SK-N-SH (cell line): ENCODE results near the gene DUOXA2. TPM values are rescaled to one million over a fixed set of nuclear protein-coding genes. Genes with fewer than 3 reads are reported as not detected.

Experiments
- CTCF ChIA-PET: fragments of 300-600, 350-600 bp; formaldehyde crosslinking; extraction: SDS; loops from one replicate; lab custom pipeline; 2021; lab: Yijun Ruan, JAX
- POLR2A ChIA-PET: fragments of 350-600 bp; sonication (Branson Sonifier 250); formaldehyde crosslinking; extraction: SDS; loops from one replicate; lab custom pipeline; 2020; ENCODE audit warnings: antibody characterized with exemption, inconsistent platforms; lab: Yijun Ruan, JAX
- DNase-seq: peaks from one replicate; pipeline ENCODE4 v3.0.0; 2012
- H2AFZ ChIP-seq: fragments of 200-600 bp; sonication (generic); 2 replicates; pipeline ENCODE4 v1.8.1; 2016; ENCODE audit warnings: antibody characterized with exemption, mild to moderate bottlenecking, low read depth
- H3F3A ChIP-seq: fragments of 200-600 bp; sonication (generic); replicated peaks from 2 replicates; pipeline ENCODE3; 2016; ENCODE audit warnings: antibody characterized with exemption, mild to moderate bottlenecking; ENCODE audit not compliant: insufficient read depth
- H3K27ac ChIP-seq, 2 experiments: fragments of 200-500 bp in 1 of 2; fragments of 200-600 bp in 1 of 2; sonication (Bioruptor generic) in 1 of 2; sonication (generic), shearing (Covaris generic) in 1 of 2; 2 replicates each; pipeline versions ENCODE4 v1.5.1 to v1.6.1; 2014 to 2016; ENCODE audit warnings: low read depth in 2 of 2, inconsistent platforms in 1 of 2, low read length in 1 of 2, mild to moderate bottlenecking in 1 of 2, mixed read lengths in 1 of 2
- H3K27me3 ChIP-seq: fragments of 200-600 bp; sonication (generic), shearing (Covaris generic); 2 replicates; pipeline ENCODE4 v1.6.1; 2016; ENCODE audit warnings: mixed run types; ENCODE audit not compliant: insufficient read depth
- H3K36me3 ChIP-seq, 2 experiments: fragments of 200-500 bp in 1 of 2; fragments of 200-600 bp in 1 of 2; sonication (Bioruptor generic) in 1 of 2; sonication (generic) in 1 of 2; replicated peaks in 1 of 2; 2 replicates each; pipeline versions ENCODE3 to v1.5.1; 2014 to 2016; ENCODE audit warnings: low read length in 1 of 2, mild to moderate bottlenecking in 1 of 2; ENCODE audit not compliant: insufficient read depth in 2 of 2, control insufficient read depth in 1 of 2
- H3K4me1 ChIP-seq, 2 experiments: fragments of 200-500 bp in 1 of 2; fragments of 200-600 bp in 1 of 2; sonication (Bioruptor generic) in 1 of 2; sonication (generic), shearing (Covaris generic) in 1 of 2; 2 replicates each; pipeline versions ENCODE4 v1.5.1 to v1.6.1; 2014 to 2016; ENCODE audit warnings: low read depth in 1 of 2, low read length in 1 of 2, mixed run types in 1 of 2; ENCODE audit not compliant: insufficient read depth in 2 of 2, control insufficient read depth in 1 of 2
- H3K4me2 ChIP-seq: fragments of 200-600 bp; sonication (generic), shearing (Covaris generic); 2 replicates; pipeline ENCODE4 v1.6.1; 2017; ENCODE audit warnings: mixed run types
- H3K4me3 ChIP-seq, 2 experiments: fragments of 200-500 bp in 1 of 2; fragments of 200-600 bp in 1 of 2; sonication (Bioruptor generic) in 1 of 2; sonication (generic), shearing (Covaris generic) in 1 of 2; 2 replicates each; pipeline versions ENCODE4 v1.5.1 to v1.8.1; 2014 to 2016; ENCODE audit warnings: low read depth in 2 of 2, inconsistent platforms in 1 of 2, low read length in 1 of 2, mild to moderate bottlenecking in 1 of 2, mixed read lengths in 1 of 2, moderate library complexity in 1 of 2
- H3K79me2 ChIP-seq: fragments of 200-600 bp; sonication (generic); 2 replicates; pipeline ENCODE4 v1.8.1; 2017; ENCODE audit warnings: mild to moderate bottlenecking; ENCODE audit not compliant: insufficient read depth
- H3K9ac ChIP-seq: fragments of 200-600 bp; sonication (generic); 2 replicates; pipeline ENCODE4 v1.6.1; 2017; ENCODE audit warnings: mixed run types
- H3K9me2 ChIP-seq: fragments of 200-600 bp; sonication (generic); 2 replicates; pipeline ENCODE4 v1.6.1; 2017; ENCODE audit warnings: mixed run types
- H3K9me3 ChIP-seq: fragments of 200-600 bp; sonication (generic); 2 replicates; pipeline ENCODE4 v1.6.1; 2017; ENCODE audit warnings: mixed run types, mild to moderate bottlenecking, moderate library complexity
- H4K20me1 ChIP-seq: fragments of 200-600 bp; sonication (generic); 2 replicates; pipeline ENCODE4 v1.6.1; 2017; ENCODE audit warnings: mild to moderate bottlenecking, mixed run types; ENCODE audit not compliant: insufficient read depth
- CHD2 ChIP-seq: fragments of 150-350 bp; IDR thresholded peaks from 2 replicates; pipeline ENCODE4 v1.6.1; 2018; ENCODE audit warnings: low read length; ENCODE audit not compliant: partially characterized antibody
- EP300 ChIP-seq, 2 experiments: IDR thresholded peaks; 2 replicates each; pipeline versions ENCODE4 v1.4.0 to v1.6.1; 2012; ENCODE audit warnings: borderline replicate concordance in 1 of 2, low read depth in 1 of 2, low read length in 1 of 2
- FOXM1 ChIP-seq: IDR thresholded peaks from 2 replicates; pipeline ENCODE4 v1.4.0; 2012; ENCODE audit warnings: low read depth, mild to moderate bottlenecking
- GATA2 ChIP-seq: sonication (generic); formaldehyde crosslinking; IDR thresholded peaks from 2 replicates; pipeline ENCODE4 v1.5.0; 2020; ENCODE audit warnings: mild to moderate bottlenecking, missing genetic modification reagents
- JUND ChIP-seq: IDR thresholded peaks from 2 replicates; pipeline ENCODE4 v1.4.0; 2012
- MEF2A ChIP-seq: IDR thresholded peaks from 2 replicates; pipeline ENCODE4 v1.4.0; 2012; ENCODE audit warnings: low read depth, borderline replicate concordance
- NRF1 ChIP-seq: IDR thresholded peaks from 2 replicates; pipeline ENCODE4 v1.6.1; 2012; ENCODE audit warnings: low read depth, mild to moderate bottlenecking, low read length
- RAD21 ChIP-seq: IDR thresholded peaks from 2 replicates; pipeline ENCODE4 v1.6.1; 2012; ENCODE audit warnings: mild to moderate bottlenecking, low read length
- RFX5 ChIP-seq: IDR thresholded peaks from 2 replicates; pipeline ENCODE4 v1.6.1; 2012; ENCODE audit warnings: mild to moderate bottlenecking, improper control_type of control experiment, low read length
- RXRA ChIP-seq: IDR thresholded peaks from 2 replicates; pipeline ENCODE4 v1.4.0; 2012; ENCODE audit warnings: low read depth, mild to moderate bottlenecking, borderline replicate concordance
- TCF12 ChIP-seq: IDR thresholded peaks from 2 replicates; pipeline ENCODE4 v1.4.0; 2012
- YY1 ChIP-seq: IDR thresholded peaks from 2 replicates; pipeline ENCODE4 v1.4.0; 2012; ENCODE audit warnings: low read depth, mild to moderate bottlenecking
- WGBS: methylation state at CpG from one replicate; pipeline ENCODE4 v1.1.6; 2017; ENCODE audit warnings: low lambda C conversion rate; 5-methylcytosine and 5-hydroxymethylcytosine counted together
- polyA plus RNA-seq, 3 experiments: library from polyadenylated mRNA; depleted of rRNA; stranded (reverse); fragments of >200 nt; gene quantifications; 2 replicates each; pipeline ENCODE4 v1.2.3, GENCODE V29; 2012
- TF ChIP-seq, protein P1 (sequence below): IDR thresholded peaks from 2 replicates; pipeline ENCODE4; 2012
- TF ChIP-seq, protein P2 (sequence below): IDR thresholded peaks from 2 replicates; pipeline ENCODE4 v1.6.1; 2012; ENCODE audit warnings: mild to moderate bottlenecking, low read depth, low read length, moderate library complexity

DUOXA2 gene
- polyA plus RNA-seq, 1 of the 3 experiments (the other 2 are of a cell fraction): not detected

DNA sequence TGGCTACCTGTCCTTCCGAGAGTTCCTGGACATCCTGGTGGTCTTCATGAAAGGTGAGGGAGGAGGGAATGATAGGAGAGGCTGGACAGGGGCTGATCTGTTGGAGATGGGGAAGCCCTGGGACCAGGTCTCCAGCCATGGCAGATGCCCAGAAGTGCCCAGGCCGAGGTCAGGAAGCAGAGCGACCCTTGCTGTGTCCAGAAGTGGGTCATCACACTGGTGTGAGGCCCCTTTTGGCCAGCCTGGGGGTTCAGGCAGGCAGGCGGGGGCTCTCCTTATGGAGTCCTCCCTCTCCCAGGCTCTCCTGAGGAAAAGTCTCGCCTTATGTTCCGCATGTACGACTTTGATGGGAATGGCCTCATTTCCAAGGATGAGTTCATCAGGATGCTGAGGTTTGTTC lies 33.5 kb downstream of the DUOXA2 start:
- H3K27ac ChIP-seq: no peak overlapping the region
- H2AFZ ChIP-seq: no peak overlapping the region
- CTCF ChIA-PET: interaction anchor here (0.8 to 4.3 kb wide), 3 partner anchors 10 to 58 kb away, joined by 3 to 25 read pairs (median 12); no protein-coding TSS in a partner anchor
- POLR2A ChIA-PET: interaction anchor here (1.5 kb wide), 1 partner anchor 40 kb away, joined by 4 read pairs; the partner anchor contains the start of gene SHF
- H3K36me3 ChIP-seq: peaks cover 0 to 3% of the 10 kb centered on the region in 2 experiments
- no peaks in the 10 kb centered on the region for H3F3A ChIP-seq
- no peak overlapping the region for H3K9ac ChIP-seq
- H3K27me3 ChIP-seq: no peaks in the 10 kb centered on the region
- H3K4me2 ChIP-seq: no peak overlapping the region
- no peaks in the 10 kb centered on the region for H3K9me2 ChIP-seq
- no peaks in the 10 kb centered on the region for H4K20me1 ChIP-seq
- no peak for DNase-seq
- no peaks in the 10 kb centered on the region for H3K79me2 ChIP-seq
- peaks cover 12 to 13% of the 10 kb centered on the region in 2 experiments; a peak in 3 of 4 replicates for H3K4me1 ChIP-seq
- H3K9me3 ChIP-seq: no peaks in the 10 kb centered on the region
- TF ChIP-seq NRF1: no peak
- TF ChIP-seq CHD2: no peak
- TF ChIP-seq GATA2 (CRISPR knock-in tag): no peak
- TF ChIP-seq YY1: no peak
- TF ChIP-seq, protein P1, sequence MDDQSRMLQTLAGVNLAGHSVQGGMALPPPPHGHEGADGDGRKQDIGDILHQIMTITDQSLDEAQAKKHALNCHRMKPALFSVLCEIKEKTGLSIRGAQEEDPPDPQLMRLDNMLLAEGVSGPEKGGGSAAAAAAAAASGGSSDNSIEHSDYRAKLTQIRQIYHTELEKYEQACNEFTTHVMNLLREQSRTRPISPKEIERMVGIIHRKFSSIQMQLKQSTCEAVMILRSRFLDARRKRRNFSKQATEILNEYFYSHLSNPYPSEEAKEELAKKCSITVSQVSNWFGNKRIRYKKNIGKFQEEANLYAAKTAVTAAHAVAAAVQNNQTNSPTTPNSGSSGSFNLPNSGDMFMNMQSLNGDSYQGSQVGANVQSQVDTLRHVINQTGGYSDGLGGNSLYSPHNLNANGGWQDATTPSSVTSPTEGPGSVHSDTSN: no peak
- no peak for TF ChIP-seq TCF12
- TF ChIP-seq RAD21: no peak
- TF ChIP-seq, protein P2, sequence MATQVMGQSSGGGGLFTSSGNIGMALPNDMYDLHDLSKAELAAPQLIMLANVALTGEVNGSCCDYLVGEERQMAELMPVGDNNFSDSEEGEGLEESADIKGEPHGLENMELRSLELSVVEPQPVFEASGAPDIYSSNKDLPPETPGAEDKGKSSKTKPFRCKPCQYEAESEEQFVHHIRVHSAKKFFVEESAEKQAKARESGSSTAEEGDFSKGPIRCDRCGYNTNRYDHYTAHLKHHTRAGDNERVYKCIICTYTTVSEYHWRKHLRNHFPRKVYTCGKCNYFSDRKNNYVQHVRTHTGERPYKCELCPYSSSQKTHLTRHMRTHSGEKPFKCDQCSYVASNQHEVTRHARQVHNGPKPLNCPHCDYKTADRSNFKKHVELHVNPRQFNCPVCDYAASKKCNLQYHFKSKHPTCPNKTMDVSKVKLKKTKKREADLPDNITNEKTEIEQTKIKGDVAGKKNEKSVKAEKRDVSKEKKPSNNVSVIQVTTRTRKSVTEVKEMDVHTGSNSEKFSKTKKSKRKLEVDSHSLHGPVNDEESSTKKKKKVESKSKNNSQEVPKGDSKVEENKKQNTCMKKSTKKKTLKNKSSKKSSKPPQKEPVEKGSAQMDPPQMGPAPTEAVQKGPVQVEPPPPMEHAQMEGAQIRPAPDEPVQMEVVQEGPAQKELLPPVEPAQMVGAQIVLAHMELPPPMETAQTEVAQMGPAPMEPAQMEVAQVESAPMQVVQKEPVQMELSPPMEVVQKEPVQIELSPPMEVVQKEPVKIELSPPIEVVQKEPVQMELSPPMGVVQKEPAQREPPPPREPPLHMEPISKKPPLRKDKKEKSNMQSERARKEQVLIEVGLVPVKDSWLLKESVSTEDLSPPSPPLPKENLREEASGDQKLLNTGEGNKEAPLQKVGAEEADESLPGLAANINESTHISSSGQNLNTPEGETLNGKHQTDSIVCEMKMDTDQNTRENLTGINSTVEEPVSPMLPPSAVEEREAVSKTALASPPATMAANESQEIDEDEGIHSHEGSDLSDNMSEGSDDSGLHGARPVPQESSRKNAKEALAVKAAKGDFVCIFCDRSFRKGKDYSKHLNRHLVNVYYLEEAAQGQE: no peak
- no peak for TF ChIP-seq MEF2A
- TF ChIP-seq RFX5: no peak
- TF ChIP-seq EP300 (IDR thresholded peaks at IDR 0.05; ENCODE audit: borderline replicate concordance in 1 of 2, low read depth in 1 of 2, low read length in 1 of 2): no peak
- no peak for TF ChIP-seq JUND
- no peak for TF ChIP-seq RXRA
- TF ChIP-seq FOXM1: no peak
- 100% methylated on average over 3 of the region's 7 CpGs for WGBS
- no peak overlapping the region for H3K4me3 ChIP-seq
